SU-DHL-6 (cell line): ENCODE results near the gene ARHGAP26.

ENCODE experiments used
- H2AFZ ChIP-seq: fragments of 200-600 bp; sonication (generic); 2 replicates; pipeline ENCODE4 v1.6.1; 2014; ENCODE audit warnings: low read depth, mild to moderate bottlenecking, moderate library complexity, mixed read lengths, antibody characterized with exemption, low read length; ENCODE audit not compliant: severe bottlenecking
- H3F3A ChIP-seq: fragments of 200-600 bp; shearing (Covaris generic); 2 replicates; pipeline ENCODE4 v1.6.0; 2016; ENCODE audit warnings: antibody characterized with exemption, mild to moderate bottlenecking; ENCODE audit not compliant: insufficient read depth
- H3K27ac ChIP-seq: fragments of 200-600 bp; sonication (generic); 2 replicates; pipeline ENCODE4 v1.5.1; 2016; ENCODE audit warnings: low read depth, mild to moderate bottlenecking, low read length, moderate library complexity, mixed read lengths
- H3K27me3 ChIP-seq: fragments of 200-600 bp; sonication (generic), shearing (Covaris generic); 2 replicates; pipeline ENCODE4 v1.6.0; 2014; ENCODE audit warnings: mild to moderate bottlenecking, low read length
- H3K36me3 ChIP-seq: fragments of 200-600 bp; sonication (generic); 2 replicates; pipeline ENCODE4 v1.6.1; 2014; ENCODE audit warnings: mild to moderate bottlenecking, low read length, mixed read lengths
- H3K4me2 ChIP-seq: fragments of 300-600, 200-600 bp; shearing (Covaris generic), sonication (generic); 2 replicates; pipeline ENCODE4 v1.6.0; 2014; ENCODE audit warnings: low read length, low read depth, mild to moderate bottlenecking; ENCODE audit not compliant: poor library complexity, severe bottlenecking
- H3K4me3 ChIP-seq: fragments of 200-600 bp; sonication (generic); 2 replicates; pipeline ENCODE4 v1.5.1; 2014; ENCODE audit warnings: antibody characterized with exemption, low read length, mild to moderate bottlenecking, mixed read lengths; ENCODE audit not compliant: insufficient read depth, poor library complexity, severe bottlenecking
- H3K79me2 ChIP-seq: fragments of 200-600 bp; sonication (generic); 2 replicates; pipeline ENCODE4 v1.6.1; 2014; ENCODE audit warnings: mild to moderate bottlenecking, low read length, moderate library complexity; ENCODE audit not compliant: insufficient read depth
- H3K9ac ChIP-seq: fragments of 200-600 bp; sonication (generic); 2 replicates; pipeline ENCODE4 v1.7.0; 2014; ENCODE audit warnings: mild to moderate bottlenecking, low read length
- H3K9me2 ChIP-seq: fragments of 200-600 bp; sonication (generic); replicated peaks from 2 replicates; pipeline ENCODE4 v1.6.1; 2014; ENCODE audit warnings: low read length; ENCODE audit not compliant: insufficient read depth
- H3K9me3 ChIP-seq: fragments of 200-600 bp; sonication (generic); 2 replicates; pipeline ENCODE4 v1.6.1; 2014; ENCODE audit warnings: low read length, mixed read lengths; ENCODE audit not compliant: insufficient read depth
- H4K20me1 ChIP-seq: fragments of 200-600 bp; sonication (generic); 2 replicates; pipeline ENCODE4 v1.6.1; 2014; ENCODE audit warnings: low read depth, mild to moderate bottlenecking, antibody characterized with exemption, low read length, moderate library complexity, mixed read lengths
- EZH2phosphoT487 ChIP-seq: fragments of 200-600 bp; sonication (generic), shearing (Covaris generic); conservative IDR thresholded peaks from 2 replicates; pipeline ENCODE4 v1.6.1; 2018; ENCODE audit warnings: mild to moderate bottlenecking, antibody characterized with exemption, low read length, moderate library complexity, mixed read lengths
- TF ChIP-seq, protein P1 (sequence below): fragments of 200-600 bp; sonication (generic); IDR thresholded peaks from one replicate; pipeline ENCODE4 v1.5.1; 2017; ENCODE audit warnings: antibody characterized with exemption, mild to moderate bottlenecking, low read length, moderate library complexity; ENCODE audit not compliant: insufficient read depth, poor library complexity, severe bottlenecking

Gene ARHGAP26

DNA sequence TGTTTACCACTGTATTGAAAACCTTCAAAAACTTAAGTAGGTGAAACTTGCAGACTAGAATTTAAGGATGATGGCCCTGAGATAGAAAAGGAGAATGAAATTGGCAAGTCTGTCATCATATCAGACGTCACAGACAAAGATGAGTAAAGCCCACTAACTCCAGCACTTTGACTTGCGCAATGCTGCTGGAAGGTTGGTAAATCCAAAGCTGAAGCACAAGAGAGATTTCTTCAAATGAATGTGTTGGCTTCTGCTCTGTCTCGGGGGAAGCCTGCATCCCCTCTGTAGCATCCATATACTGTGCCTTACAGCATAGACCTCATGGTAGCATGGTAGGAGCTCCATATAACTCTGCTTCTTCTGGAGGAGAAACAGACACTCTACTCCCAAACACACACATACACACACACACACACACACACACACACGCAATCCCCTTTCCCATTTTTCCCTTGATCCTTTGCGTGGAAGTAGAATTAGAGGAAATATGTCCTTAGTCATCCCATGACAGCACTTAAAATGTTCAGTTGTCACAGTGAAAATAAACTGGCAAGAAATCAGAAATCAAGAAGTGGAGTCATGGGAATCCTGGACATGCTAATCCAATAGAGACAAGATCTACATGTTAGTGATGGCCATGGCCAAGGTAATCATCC lies 391.8 kb downstream of the ARHGAP26 start:
- Histone ChIP-seq H3K27ac (no peak overlapping the region), H3K9me3 (no peaks in the 10 kb centered on the region)

DNA sequence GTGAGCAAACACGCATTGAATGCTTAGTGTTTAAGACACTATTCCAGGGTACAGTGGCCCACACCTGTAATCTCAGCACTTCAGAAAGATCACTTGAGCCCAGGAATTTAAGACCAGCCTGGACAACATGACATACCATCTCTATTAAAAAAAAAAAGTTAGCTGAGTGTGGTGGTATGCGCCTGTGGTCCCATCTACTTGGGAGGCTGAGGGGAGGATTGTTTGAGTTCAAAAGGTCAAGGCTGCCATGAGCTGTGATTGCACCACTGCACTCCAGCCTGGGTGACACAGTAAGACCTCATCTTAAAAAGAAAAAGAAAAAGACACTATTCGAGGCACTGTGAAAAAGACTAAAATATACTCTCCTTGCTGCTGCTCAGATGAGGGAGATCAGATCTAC lies 392.6 kb downstream of the ARHGAP26 start:
- H3K9ac ChIP-seq = no peak overlapping the region
- no peaks in the 10 kb centered on the region for H3K9me2 ChIP-seq
- H3K27ac ChIP-seq = no peak overlapping the region
- TF ChIP-seq EZH2phosphoT487 = no peak
- TF ChIP-seq, protein P1, sequence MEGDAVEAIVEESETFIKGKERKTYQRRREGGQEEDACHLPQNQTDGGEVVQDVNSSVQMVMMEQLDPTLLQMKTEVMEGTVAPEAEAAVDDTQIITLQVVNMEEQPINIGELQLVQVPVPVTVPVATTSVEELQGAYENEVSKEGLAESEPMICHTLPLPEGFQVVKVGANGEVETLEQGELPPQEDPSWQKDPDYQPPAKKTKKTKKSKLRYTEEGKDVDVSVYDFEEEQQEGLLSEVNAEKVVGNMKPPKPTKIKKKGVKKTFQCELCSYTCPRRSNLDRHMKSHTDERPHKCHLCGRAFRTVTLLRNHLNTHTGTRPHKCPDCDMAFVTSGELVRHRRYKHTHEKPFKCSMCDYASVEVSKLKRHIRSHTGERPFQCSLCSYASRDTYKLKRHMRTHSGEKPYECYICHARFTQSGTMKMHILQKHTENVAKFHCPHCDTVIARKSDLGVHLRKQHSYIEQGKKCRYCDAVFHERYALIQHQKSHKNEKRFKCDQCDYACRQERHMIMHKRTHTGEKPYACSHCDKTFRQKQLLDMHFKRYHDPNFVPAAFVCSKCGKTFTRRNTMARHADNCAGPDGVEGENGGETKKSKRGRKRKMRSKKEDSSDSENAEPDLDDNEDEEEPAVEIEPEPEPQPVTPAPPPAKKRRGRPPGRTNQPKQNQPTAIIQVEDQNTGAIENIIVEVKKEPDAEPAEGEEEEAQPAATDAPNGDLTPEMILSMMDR = no peak
- no peak overlapping the region for H3K4me3 ChIP-seq
- no peaks in the 10 kb centered on the region for H3K27me3 ChIP-seq
- no peaks in the 10 kb centered on the region for H3K79me2 ChIP-seq
- no peak overlapping the region for H2AFZ ChIP-seq
- H3K36me3 ChIP-seq = no peaks in the 10 kb centered on the region
- H3F3A ChIP-seq = no peaks in the 10 kb centered on the region
- H3K9me3 ChIP-seq = no peaks in the 10 kb centered on the region
- no peaks in the 10 kb centered on the region for H4K20me1 ChIP-seq
- H3K4me2 ChIP-seq = no peak overlapping the region

More for the DNA sequence above, 391.8 kb downstream of the ARHGAP26 start:
- H3K4me3 ChIP-seq = no peak overlapping the region
- no peaks in the 10 kb centered on the region for H3K36me3 ChIP-seq
- no peaks in the 10 kb centered on the region for H3K9me2 ChIP-seq
- no peak overlapping the region for H3K4me2 ChIP-seq
- TF ChIP-seq EZH2phosphoT487 = no peak
- no peaks in the 10 kb centered on the region for H3K27me3 ChIP-seq
- no peak overlapping the region for H3K9ac ChIP-seq
- H3K79me2 ChIP-seq = no peaks in the 10 kb centered on the region
- no peaks in the 10 kb centered on the region for H4K20me1 ChIP-seq
- no peaks in the 10 kb centered on the region for H3F3A ChIP-seq
- H2AFZ ChIP-seq = no peak overlapping the region

GRCh38 chr5:143164557-143164956 lies 394.4 kb downstream of the ARHGAP26 start:
- Histone ChIP-seq H3K9me3 (no peaks in the 10 kb centered on the region), H3K27me3 (no peaks in the 10 kb centered on the region), H2AFZ (no peak overlapping the region), H3F3A (no peaks in the 10 kb centered on the region), H3K9ac (no peak overlapping the region), H3K9me2 (no peaks in the 10 kb centered on the region), H3K79me2 (no peaks in the 10 kb centered on the region), H3K4me2 (no peak overlapping the region), H3K4me3 (no peak overlapping the region), H3K27ac (no peak overlapping the region), H4K20me1 (no peaks in the 10 kb centered on the region), H3K36me3 (no peaks in the 10 kb centered on the region)
- TF ChIP-seq, protein P1 = no peak
- TF ChIP-seq EZH2phosphoT487 = no peak

- Histone ChIP-seq H3K27me3 (no peaks in the 10 kb centered on the region), H3K36me3 (no peaks in the 10 kb centered on the region), H3K79me2 (no peaks in the 10 kb centered on the region), H3K9ac (no peak overlapping the region), H3F3A (no peaks in the 10 kb centered on the region), H4K20me1 (no peaks in the 10 kb centered on the region), H3K27ac (no peak overlapping the region), H3K9me3 (no peaks in the 10 kb centered on the region), H3K4me2 (no peak overlapping the region), H3K9me2 (no peaks in the 10 kb centered on the region), H2AFZ (no peak overlapping the region), H3K4me3 (no peak overlapping the region)
- TF ChIP-seq, protein P1 = no peak
- no peak for TF ChIP-seq EZH2phosphoT487
Observed at GRCh38 chr5:143165049-143165880, 395.1 kb downstream of the ARHGAP26 start.
